ENCODE measurements around the gene TM9SF3.

GRCh38 chr10:96614515-96614914 lies 27.7 kb upstream of the TM9SF3 start:
- TF ChIP-seq CTCF (IDR thresholded peaks at IDR 0.05; ENCODE audit: low read depth, low read length, poor library complexity, severe bottlenecking): no peak
- TF ChIP-seq EZH2phosphoT487 (IDR thresholded peaks at IDR 0.05; ENCODE audit: borderline replicate concordance, low read length): no peak
